SHP77 treated with DMSO at 0.1 percent for 48 hours (cell line): ENCODE results near the gene SMIM1.
A peak's percentile ranks its signal among the peaks of the same experiment; 100 is the strongest.
"Not testable (repeated sequence)": the region's sequence is repeated elsewhere in the genome, so short reads cannot be mapped to it uniquely, and the experiment has no call there.

ENCODE experiments used
- DNase-seq: peaks from one replicate; lab custom pipeline; 2025; lab: John Stamatoyannopoulos, UW

The SMIM1 gene

DNA sequence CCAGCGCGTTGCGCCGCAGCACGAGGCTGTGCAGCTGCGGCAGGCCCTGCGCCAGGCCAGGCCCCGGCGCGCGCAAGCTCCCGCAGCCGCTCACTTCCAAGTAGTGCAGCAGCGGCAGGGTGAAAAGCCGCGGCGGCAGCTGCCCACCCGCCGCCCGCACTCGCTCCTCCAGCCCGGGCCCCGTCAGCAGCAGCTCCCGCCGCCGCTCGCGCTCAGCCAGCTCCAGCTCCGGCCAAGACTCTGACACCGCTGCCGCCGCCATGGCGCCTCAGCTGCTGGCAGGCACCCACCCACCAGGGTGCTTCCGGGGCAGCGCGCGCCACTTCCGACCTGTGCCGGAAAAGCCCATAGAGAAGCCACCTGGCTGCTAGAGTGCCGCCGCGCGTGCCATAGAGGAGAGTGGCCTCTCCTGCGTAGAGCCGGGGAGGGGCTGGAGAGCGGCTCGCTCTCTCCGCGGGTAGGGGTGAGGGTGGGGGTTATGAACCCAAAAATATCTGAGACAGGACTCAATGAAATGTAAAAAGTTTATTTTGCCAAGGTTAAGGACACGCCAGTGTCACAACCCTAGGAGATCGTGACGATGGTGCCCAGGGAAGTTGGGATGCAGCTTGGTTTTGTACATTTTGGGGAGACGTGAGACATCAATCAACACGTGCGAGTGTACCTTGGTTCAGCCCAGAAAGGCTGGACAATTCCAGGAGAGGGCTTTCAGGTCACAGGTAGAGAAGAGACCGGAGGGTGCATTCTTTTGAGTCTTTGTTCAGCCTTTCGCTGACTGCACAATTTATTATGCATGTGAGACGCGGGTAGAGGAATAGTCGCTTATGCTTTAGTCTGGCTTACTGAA is 23.9 kb downstream of the SMIM1 start, which contains the start of gene LRRC47:
Gene LRRC47, minus strand, starts transcription at position 284 of the 847 bp plus-strand sequence. Its CDS starts 22 bp downstream, at position 262.
- DNase-seq, result peak; percentile 73

GRCh38 chr1:3799976-3800685 is 27.6 kb downstream of the SMIM1 start:
- DNase-seq, result peak; percentile 72

- DNase-seq, result not testable (repeated sequence)
These were observed 28.2 kb downstream of the SMIM1 start for GRCh38 chr1:3800795-3801194.

- no peak for DNase-seq
These were observed 31.5 kb downstream of the SMIM1 start for GRCh38 chr1:3803905-3804626.

DNA sequence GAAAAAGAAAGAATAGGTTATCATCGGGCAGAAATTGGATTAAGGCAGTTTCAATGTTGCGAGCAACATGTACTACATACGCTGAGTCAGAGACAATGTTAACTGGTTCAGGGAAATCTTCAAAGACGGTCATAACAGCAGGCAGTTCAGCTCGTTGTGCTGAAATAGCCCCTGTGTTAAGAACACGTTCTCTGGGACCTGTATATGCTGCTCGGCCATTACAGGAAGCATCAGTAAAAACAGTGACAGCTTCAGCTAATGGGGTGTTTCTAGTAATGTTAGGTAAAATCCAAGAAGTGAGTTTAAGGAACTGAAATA is 32.0 kb downstream of the SMIM1 start:
- not testable (repeated sequence) for DNase-seq

GRCh38 chr1:3805038-3805437 is 32.5 kb downstream of the SMIM1 start:
- DNase-seq, result no peak

- no peak for DNase-seq
These were observed 35.2 kb downstream of the SMIM1 start for GRCh38 chr1:3807769-3808168.

DNA sequence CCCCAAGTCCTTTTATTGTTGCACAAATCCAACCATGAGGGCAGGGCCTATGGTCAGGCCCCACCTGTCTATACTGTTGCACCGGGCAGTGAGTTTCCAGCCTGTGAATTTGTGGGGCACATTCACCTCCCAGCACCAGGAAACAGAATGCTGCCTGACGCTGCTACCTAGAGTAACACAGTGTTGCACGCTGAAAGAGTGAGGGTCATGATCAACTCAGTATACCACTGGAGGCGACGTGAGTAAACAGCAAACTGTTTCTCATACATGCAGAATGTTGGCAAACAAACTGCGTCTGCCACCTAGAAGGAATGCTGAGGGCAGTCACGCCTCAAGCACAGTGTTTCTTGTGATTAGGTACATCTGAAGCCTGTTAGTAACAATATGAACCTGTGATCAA is 37.1 kb downstream of the SMIM1 start:
- DNase-seq, result no peak

- DNase-seq, result not testable (repeated sequence)
These were observed 37.7 kb downstream of the SMIM1 start for GRCh38 chr1:3810149-3810761.

DNA sequence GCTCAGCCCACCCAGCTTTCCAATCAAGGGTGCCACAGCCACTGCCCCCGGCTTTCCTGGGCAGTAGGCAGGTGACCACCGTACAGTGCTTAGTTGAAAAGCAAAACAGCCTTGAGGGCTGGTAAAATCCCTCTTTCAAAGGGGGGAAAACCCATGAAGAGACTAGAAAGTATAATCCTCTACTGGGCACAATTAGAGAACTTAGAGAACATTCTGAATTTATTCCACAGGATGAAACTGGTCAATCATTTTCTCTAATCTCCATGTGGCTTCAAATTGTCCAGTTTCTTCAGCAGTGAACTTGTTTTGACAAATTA is 39.0 kb downstream of the SMIM1 start:
- no peak for DNase-seq

DNA sequence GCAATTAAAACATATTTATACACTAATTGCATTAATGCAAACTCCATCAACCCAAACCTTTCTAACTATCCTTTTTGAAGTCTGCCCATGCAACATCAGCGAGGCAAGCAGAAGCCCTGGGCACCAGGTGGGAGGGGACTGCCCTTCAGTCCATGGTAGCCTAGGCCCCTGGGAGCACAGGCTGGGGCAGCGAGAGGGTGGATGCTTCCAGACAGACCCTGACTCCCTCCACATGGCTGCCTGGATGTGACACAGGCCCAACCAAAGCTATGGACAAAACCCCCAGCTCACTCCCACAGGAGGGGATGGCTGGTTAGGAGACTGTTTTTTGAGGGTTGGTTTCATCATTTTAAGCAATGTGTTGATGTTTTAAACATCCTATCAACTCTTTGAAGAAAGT is 41.5 kb downstream of the SMIM1 start:
- DNase-seq, result no peak

DNA sequence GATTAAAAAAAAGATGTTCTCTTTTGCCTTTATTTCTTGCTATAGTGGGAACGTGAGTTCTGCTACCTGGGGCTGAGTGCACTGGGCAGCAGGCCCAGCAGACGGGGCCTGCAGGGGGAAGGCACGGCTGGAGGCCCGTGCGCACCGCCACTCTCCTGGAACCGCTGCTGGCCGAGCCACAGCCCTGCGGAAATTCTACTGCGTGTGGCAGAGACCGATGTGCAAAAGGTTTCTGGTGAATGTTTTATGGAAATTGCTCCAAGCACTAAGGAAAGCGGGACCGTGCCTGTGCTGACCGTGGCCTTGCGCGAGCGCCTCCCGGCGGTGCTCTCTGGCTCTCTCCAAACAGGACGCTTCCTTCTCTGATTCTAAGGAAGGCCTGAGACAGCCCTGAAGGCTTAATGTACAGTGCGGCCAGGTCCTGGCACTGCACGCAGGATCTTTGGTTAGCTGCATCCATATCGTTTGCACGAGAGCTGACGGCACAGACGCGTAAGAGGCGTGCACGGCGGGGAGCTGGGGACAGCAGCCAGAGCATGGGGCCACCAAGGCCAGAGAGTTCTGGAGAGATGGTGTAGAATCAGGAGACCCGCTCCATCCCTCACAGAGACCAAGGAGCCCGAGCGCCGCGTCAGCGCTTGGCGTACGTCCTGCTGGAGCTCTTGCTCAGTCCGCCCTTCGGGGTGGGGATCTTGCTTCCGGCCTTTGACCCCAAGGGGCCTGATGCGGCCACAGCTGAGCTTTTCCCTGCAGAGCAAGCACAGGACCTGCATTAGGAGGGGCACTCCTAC is 42.4 kb downstream of the SMIM1 start:
- DNase-seq, result no peak

- no peak for DNase-seq
These were observed 44.0 kb downstream of the SMIM1 start for GRCh38 chr1:3816331-3817137.

DNA sequence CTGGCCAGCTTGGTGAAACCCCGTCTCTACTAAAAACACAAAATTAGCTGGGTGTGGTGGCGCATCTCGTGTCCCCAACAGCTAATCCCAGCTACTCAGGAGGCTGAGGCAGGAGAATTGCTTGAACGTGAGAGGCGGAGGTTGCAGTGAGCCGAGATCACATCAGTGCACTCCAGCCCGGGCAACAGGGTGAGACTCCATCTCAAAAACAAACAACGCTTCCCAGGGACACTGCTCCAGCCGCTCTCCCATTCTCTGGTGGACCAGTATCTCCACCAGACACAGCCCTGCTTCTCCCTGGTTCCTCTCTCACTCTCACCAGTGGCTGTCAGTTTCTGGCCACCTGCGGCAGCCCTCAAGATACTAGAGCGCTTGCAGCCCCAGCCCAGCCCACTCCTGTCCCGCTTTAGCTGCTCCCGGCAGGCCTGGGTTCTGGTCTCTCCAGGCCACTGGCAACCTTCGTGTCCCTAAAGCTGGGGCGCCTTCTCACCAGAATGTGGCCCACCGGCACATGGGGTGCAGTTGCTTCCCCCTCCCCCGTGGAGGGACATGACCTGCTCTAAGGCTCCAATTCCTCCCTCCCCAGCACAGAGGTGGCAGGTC is 44.7 kb downstream of the SMIM1 start:
- no peak for DNase-seq

DNA sequence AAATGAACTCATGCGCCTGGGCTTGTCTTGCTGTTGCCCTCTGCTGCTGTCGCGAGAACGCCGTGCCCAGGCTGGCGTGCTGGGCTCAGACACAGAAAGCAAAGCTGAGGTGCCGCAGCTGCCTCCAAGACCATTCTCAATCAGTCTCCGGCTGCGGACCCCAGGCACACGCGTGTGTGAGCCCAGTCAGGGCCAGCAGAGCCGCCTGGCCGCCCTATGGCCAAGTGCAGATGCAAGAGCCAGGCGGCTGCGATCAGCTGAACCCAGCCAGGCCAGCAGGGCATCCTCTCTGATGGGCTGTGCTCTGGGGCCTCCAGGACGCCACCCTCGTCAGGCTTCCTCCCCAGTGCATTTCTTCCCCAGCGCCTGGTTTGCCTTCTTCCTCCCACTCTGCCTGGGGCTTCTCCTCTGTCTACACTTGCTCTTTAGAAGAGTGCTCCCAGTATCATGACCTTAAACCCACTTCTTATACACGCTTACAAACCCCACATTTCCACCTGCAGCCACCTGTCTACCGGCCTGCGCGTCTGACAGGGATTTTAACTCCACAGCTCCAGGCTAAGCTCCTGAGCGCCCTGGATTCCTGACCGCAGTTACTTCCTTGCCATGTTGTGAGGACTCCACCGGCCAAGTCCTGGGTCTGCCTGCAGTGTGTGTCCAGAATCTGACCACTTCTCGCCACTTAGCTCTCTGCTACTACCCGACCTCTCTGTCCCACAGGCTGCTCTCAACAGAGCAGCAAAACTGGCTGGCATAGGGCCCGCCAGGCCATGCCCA is 45.5 kb downstream of the SMIM1 start:
- no peak for DNase-seq

DNA sequence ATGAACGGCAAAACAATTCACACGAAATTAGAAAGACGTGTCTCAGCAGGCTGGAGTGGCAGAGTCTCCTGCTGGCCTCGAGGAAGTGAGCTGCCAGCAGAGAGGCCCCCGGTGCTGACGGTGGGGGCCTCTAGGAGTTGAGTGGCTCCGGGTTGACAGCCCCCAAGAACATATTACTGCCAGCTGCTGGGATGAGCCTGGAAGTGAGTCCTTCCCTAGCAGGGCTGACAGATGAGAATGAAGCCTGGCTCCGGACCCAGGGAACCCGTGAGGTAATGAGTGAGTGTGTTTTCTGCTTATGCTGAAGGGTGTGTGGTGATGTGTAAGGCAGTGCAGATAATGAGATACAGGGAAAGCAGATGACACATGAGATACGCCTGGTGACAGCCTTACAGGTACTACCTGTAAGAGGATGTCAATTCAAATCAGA is 47.2 kb downstream of the SMIM1 start:
- DNase-seq, result no peak

DNA sequence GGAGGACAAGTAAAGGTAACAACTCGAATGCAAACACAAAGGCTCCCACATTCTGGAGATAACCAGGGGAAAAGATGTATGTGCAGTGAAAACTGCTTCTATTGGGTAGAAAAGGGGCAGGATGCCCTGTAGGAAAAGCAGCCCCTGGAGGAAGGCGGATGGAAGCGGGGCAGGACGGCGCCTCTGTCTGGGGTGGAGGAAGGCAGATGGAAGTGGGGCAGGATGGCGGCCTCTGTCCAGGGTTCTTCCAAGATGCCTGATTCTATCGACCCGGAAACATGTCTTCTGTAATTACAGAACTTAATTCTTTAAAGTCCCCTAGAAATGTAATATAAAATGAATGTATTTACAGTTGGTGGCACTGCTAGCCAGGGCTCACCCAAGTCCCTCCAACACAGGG is 47.8 kb downstream of the SMIM1 start:
- DNase-seq, result no peak

DNA sequence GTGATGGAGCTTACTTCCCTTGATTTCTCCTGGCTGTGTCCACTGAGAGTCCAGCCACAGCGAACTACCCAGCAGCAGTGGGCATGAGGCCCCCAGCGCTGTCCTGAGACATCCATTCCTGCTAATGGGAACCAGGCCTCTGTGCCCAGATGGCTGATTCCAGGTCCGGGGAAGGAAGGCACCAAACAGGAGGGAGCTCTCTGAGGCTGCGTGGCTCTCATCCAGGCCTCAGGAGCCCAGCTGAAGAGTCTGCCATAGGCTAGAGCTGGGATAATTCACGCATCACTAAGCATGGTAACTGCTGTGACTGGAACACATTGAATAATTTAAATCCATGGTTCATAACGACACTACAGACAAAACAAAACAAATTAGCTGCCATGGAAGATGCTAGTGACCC is 48.5 kb downstream of the SMIM1 start:
- no peak for DNase-seq

- no peak for DNase-seq
These were observed 48.9 kb downstream of the SMIM1 start for GRCh38 chr1:3821447-3821846.

DNA sequence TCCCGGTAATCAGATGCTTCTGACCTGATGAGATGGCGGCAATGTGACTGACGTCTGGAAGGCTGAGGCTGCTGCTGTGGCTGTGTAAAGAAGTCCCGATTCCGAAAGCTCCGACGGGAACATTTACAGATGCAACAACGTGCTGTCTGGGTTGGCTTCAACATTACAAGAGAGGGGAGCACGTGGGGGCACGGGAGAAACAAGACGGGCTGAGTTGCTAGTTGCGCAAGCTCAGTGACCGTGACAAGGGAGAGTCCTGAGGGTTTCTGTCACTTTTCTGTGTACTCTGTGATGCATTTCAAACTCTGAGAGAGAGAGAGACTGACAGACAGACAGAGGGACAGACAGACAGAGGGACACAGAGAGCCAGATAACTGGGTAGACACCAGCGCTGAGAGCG is 49.4 kb downstream of the SMIM1 start:
- no peak for DNase-seq
